Calu3 (cell line): ENCODE data around the gene DDX46. TPM values are rescaled to one million over a fixed set of nuclear protein-coding genes. Genes with fewer than 3 reads are reported as not detected.

Experiments
- BruUV-seq: library from RNA; stranded (reverse); fragments of 400-500 nt; replicated peaks from 2 replicates; lab custom pipeline; 2021; lab: Mats Ljungman, UMichigan
- CTCF ChIA-PET: fragments of 300-600 bp; sonication (Branson Sonifier 250); formaldehyde crosslinking; loops from one replicate; lab custom pipeline; 2022; ENCODE audit warnings: antibody characterized with exemption; lab: Charles Lee
- DNase-seq: peaks from one replicate; pipeline ENCODE4 v3.0.0; 2022
- H3K27ac Mint-ChIP-seq: one replicate; pipeline ENCODE4 v1.8.0; 2022; ENCODE audit warnings: mixed read lengths; ENCODE audit not compliant: unreplicated experiment
- H3K27me3 Mint-ChIP-seq: one replicate; pipeline ENCODE4 v1.8.0; 2022; ENCODE audit warnings: mixed read lengths; ENCODE audit not compliant: unreplicated experiment
- H3K36me3 Mint-ChIP-seq: one replicate; pipeline ENCODE4 v1.8.0; 2022; ENCODE audit warnings: mild to moderate bottlenecking, moderate library complexity, mixed read lengths; ENCODE audit not compliant: insufficient read depth, unreplicated experiment
- H3K4me1 Mint-ChIP-seq: one replicate; pipeline ENCODE4 v1.8.0; 2022; ENCODE audit warnings: mild to moderate bottlenecking, low read depth, mixed read lengths; ENCODE audit not compliant: unreplicated experiment
- H3K4me3 Mint-ChIP-seq: one replicate; pipeline ENCODE4 v1.8.0; 2022; ENCODE audit warnings: mild to moderate bottlenecking, low read depth, moderate library complexity, mixed read lengths; ENCODE audit not compliant: unreplicated experiment
- H3K9me3 Mint-ChIP-seq: one replicate; pipeline ENCODE4 v1.8.0; 2022; ENCODE audit warnings: low read depth, mixed read lengths; ENCODE audit not compliant: unreplicated experiment
- CTCF ChIP-seq: fragments of 200-600 bp; IDR thresholded peaks from one replicate; pipeline ENCODE4 v1.8.0; 2022; ENCODE audit warnings: antibody characterized with exemption; ENCODE audit not compliant: unreplicated experiment
- intact Hi-C: fragments of 100-400 bp; cut with micrococcal nuclease; formaldehyde crosslinking; loops from one replicate; pipeline ENCODE4 v1.10.0; 2022; ENCODE audit not compliant: unreplicated experiment
- total RNA-seq: library from RNA; stranded (reverse); gene quantifications from 2 replicates; pipeline ENCODE4 v1.2.3, GENCODE V29; 2022

DDX46 gene
- total RNA-seq, 1 experiment from 2014 or later = 95.8 TPM

DNA sequence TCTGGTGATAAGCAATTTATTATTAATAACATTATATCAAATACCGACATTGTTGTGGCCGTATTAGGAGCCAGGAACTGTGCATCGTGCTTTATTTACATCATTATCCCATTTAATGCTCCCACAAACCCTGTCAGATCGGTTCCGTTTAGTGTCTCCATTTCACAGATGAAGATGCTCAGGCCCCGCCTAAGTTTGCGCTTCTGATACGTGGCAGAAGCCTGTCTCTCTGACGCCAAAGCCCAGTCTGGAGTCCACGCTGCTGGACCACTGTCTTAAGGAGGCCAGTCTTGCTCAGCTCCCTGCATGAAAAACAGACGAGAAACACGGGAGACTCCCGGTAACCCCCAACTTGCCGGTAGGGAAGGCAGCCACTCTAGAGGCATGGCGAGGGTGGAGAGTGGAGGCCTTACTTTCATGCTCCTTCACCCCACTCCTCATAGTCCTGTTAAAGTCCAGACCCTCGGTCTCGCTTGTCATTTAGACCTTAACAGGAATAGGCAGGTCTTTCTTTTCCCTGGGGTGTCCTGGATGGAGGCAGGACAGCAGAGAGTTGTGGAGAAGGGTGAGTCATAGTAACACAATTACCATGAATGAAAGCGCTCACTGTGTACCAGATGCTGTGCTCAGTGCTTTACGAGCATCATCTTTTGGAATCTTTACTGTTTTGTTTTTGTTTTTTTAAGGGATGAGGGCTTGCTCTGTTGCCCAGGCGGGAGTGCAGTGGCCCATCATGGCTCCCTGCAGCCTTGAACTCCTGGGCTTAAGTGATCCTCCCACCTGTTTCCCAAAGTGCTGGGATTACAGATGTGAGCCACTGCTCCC, 116.5 kb downstream of the DDX46 start:
- H3K4me1 Mint-ChIP-seq = no peaks in the 10 kb centered on the region
- intact Hi-C loops = no loop called here
- no TSS peak for BruUV-seq
- CTCF ChIA-PET = interaction anchor here (0.6 to 1.4 kb wide), 3 partner anchors 18 to 30 kb away, joined by 3 to 9 read pairs (median 3); partner anchors contain the start of gene PCBD2
- peak; percentile 22 for DNase-seq
- no peaks in the 10 kb centered on the region for H3K9me3 Mint-ChIP-seq
- peaks cover 25% of the 10 kb centered on the region for H3K36me3 Mint-ChIP-seq
- TF ChIP-seq CTCF = no peak
- H3K27me3 Mint-ChIP-seq = no peaks in the 10 kb centered on the region
- H3K27ac Mint-ChIP-seq = peak overlapping the region; percentile 77
- H3K4me3 Mint-ChIP-seq = peak overlapping the region; percentile 99

GRCh38 chr5:134877159-134877558, 118.6 kb downstream of the DDX46 start:
- Mint-ChIP-seq H3K9me3 (no peaks in the 10 kb centered on the region), H3K4me3 (no peak overlapping the region), H3K36me3 (peaks cover 25% of the 10 kb centered on the region), H3K4me1 (no peaks in the 10 kb centered on the region), H3K27ac (no peak overlapping the region), H3K27me3 (no peaks in the 10 kb centered on the region)
- intact Hi-C loops = no loop called here
- DNase-seq = no peak
- BruUV-seq = no TSS peak
- no peak for TF ChIP-seq CTCF
- CTCF ChIA-PET = no interaction called here

- Mint-ChIP-seq H3K27ac (no peak overlapping the region), H3K4me1 (no peaks in the 10 kb centered on the region)
- CTCF ChIA-PET = no interaction called here
These were observed 119.8 kb downstream of the DDX46 start for GRCh38 chr5:134878403-134878802.

DNA sequence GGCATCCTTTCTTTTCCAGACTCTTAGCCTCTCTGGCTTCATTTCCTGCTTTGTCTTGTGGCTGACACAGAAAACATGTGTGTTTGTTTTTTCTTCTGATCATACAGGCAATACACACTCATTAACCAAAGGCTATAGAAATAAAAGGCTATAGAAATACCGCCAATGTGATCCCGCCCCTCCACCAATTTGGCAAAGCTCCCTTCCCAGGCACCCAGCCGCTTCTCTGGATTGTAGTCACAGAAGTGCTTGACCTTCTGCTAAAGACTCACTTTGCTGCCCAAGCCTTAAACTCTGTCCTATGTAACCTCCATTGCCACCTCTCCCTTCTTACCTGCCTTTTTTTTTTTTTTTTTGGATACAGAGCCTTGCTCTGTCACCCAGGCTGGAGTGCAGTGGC, 120.9 kb downstream of the DDX46 start:
- CTCF ChIA-PET = no interaction called here
- Mint-ChIP-seq H3K27ac (no peak overlapping the region), H3K4me1 (no peaks in the 10 kb centered on the region), H3K9me3 (no peaks in the 10 kb centered on the region), H3K27me3 (no peaks in the 10 kb centered on the region), H3K4me3 (no peak overlapping the region), H3K36me3 (peaks cover 19% of the 10 kb centered on the region)
- no peak for DNase-seq
- TF ChIP-seq CTCF = no peak
- BruUV-seq = no TSS peak
- intact Hi-C loops = no loop called here

More at GRCh38 chr5:134878403-134878802, 119.8 kb downstream of the DDX46 start:
- TF ChIP-seq CTCF = no peak
- Mint-ChIP-seq H3K9me3 (no peaks in the 10 kb centered on the region), H3K27me3 (no peaks in the 10 kb centered on the region), H3K4me3 (no peak overlapping the region), H3K36me3 (peaks cover 25% of the 10 kb centered on the region)
- no peak for DNase-seq
- intact Hi-C loops = no loop called here
- BruUV-seq = no TSS peak

Other genes starting within 250 kb of the DDX46 start
- gene JADE2, start 233.1 kb upstream of the DDX46 start, total RNA-seq = 93.4 and 128 TPM in 2 replicates
- 86.9 and 95.4 TPM in 2 replicates for gene SAR1B, start 126.0 kb upstream of the DDX46 start, total RNA-seq
- gene SEC24A, start 110.0 kb upstream of the DDX46 start, total RNA-seq = 35.2 and 38.4 TPM in 2 replicates
- gene CAMLG, start 20.2 kb upstream of the DDX46 start, total RNA-seq = 21.7 and 22.8 TPM in 2 replicates
- 59.6 and 63.4 TPM in 2 replicates for gene C5orf24, start 87.2 kb downstream of the DDX46 start, total RNA-seq
- gene TXNDC15, start 115.6 kb downstream of the DDX46 start, total RNA-seq = 33.8 and 34.2 TPM in 2 replicates
- 18.1 and 18.8 TPM in 2 replicates for gene PCBD2, start 146.4 kb downstream of the DDX46 start, total RNA-seq
- gene CATSPER3, start 209.1 kb downstream of the DDX46 start, total RNA-seq = 1.4 and 1.5 TPM in 2 replicates